ENCODE results near the gene CCNG2. TPM values are rescaled to one million over a fixed set of nuclear protein-coding genes. Genes with fewer than 3 reads are reported as not detected.

Gene CCNG2
- total RNA-seq, 1 experiment from 2014 or later, result 25.6 TPM

GRCh38 chr4:77145842-77146185, 11.2 kb upstream of the CCNG2 start:
- Mint-ChIP-seq H3K27ac (ENCODE audit: unreplicated experiment) (peak overlapping the region; percentile 64), H3K36me3 (ENCODE audit: insufficient read depth, unreplicated experiment) (no peaks in the 10 kb centered on the region), H3K4me1 (ENCODE audit: low read depth, unreplicated experiment) (peaks cover 15% of the 10 kb centered on the region), H3K27me3 (ENCODE audit: insufficient read depth, unreplicated experiment) (no peaks in the 10 kb centered on the region), H3K9me3 (ENCODE audit: unreplicated experiment) (no peaks in the 10 kb centered on the region), H3K4me3 (ENCODE audit: unreplicated experiment) (peak overlapping the region; percentile 62)
- intact Hi-C loops (cut with micrococcal nuclease; ENCODE audit: unreplicated experiment), result loop anchor here (1.0 to 2.0 kb wide), 2 partner anchors 10 to 57 kb away; no protein-coding TSS in a partner anchor
- H3K36me3 ChIP-seq (ENCODE audit: control insufficient read depth, insufficient read depth, low read length), result no peaks in the 10 kb centered on the region
- H3K9me3 ChIP-seq, result no peaks in the 10 kb centered on the region
- CTCF ChIA-PET, result interaction anchor here (0.8 to 1.5 kb wide), 3 partner anchors 12 to 99 kb away, joined by 3 to 8 read pairs (median 3); no protein-coding TSS in a partner anchor
- H3K27me3 ChIP-seq (replicated peaks; ENCODE audit: control insufficient read depth, insufficient read depth, low read length), result no peaks in the 10 kb centered on the region
- peaks cover 32% of the 10 kb centered on the region for H3K4me1 ChIP-seq
- H3K4me3 ChIP-seq (ENCODE audit: low read depth, low read length), result no peak overlapping the region
- POLR2A ChIA-PET, result interaction anchor here (1.2 kb wide), 1 partner anchor 10 kb away, joined by 8 read pairs; the partner anchor contains the start of gene CCNG2
- no TSS peak for BruUV-seq (replicated peaks)
- no peak for DNase-seq
- no peak for TF ChIP-seq CTCF (IDR thresholded peaks at IDR 0.05; ENCODE audit: insufficient read depth in 1 of 2, low read depth in 1 of 2, low read length in 1 of 2, severe bottlenecking in 1 of 2, unreplicated experiment in 1 of 2)

DNA sequence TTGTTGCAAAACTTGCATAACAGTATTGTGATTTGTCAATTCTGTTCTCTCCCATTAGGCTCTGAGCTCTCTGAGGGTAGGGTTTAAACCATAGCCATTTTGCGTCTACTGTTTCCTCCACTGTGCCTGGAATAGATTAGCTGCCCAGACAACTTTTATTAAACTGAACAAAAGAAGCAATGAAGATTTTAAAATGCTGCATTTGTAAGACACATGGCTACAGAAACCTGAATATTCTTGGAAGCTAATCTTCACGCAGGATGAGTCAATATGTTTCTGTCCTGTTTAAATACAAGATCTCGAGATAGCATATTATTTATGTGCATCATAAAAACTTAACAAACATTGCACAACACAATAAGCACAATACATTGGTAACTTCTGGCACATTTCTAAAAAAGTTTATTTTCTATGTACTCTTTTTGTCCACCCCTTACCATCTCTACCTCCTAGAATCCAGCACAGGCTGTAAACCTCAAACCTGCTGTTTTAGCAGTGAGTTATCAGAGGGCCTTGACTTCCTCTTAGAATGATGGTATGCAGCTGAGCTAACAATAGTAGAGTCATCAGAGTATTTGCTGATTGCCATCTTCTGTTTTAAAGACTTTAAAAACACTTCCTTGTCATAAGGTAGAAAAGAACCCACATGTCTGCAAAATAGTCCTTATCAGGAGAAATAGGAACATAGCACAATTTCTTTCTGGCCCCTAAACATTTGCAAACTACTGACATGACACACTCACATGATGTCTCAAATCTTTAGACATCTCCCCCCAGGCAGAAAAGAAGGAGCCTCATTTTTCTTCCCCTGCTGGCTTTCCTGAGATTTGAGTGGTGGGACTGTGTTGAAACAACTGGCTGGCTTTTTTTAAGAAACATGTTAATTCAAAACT, 10.6 kb upstream of the CCNG2 start:
- peak overlapping the region; percentile 64 for H3K27ac Mint-ChIP-seq (ENCODE audit: unreplicated experiment)
- Histone ChIP-seq H3K4me3 (ENCODE audit: low read depth, low read length) (no peak overlapping the region), H3K27me3 (replicated peaks; ENCODE audit: control insufficient read depth, insufficient read depth, low read length) (no peaks in the 10 kb centered on the region), H3K4me1 (peaks cover 32% of the 10 kb centered on the region), H3K9me3 (no peaks in the 10 kb centered on the region), H3K36me3 (ENCODE audit: control insufficient read depth, insufficient read depth, low read length) (no peaks in the 10 kb centered on the region)
- H3K4me1 Mint-ChIP-seq (ENCODE audit: low read depth, unreplicated experiment), result peaks cover 15% of the 10 kb centered on the region
- intact Hi-C loops (cut with micrococcal nuclease; ENCODE audit: unreplicated experiment), result loop anchor here (1.0 to 2.0 kb wide), 2 partner anchors 10 to 56 kb away; no protein-coding TSS in a partner anchor
- BruUV-seq (replicated peaks), result no TSS peak
- no peaks in the 10 kb centered on the region for H3K9me3 Mint-ChIP-seq (ENCODE audit: unreplicated experiment)
- TF ChIP-seq CTCF (IDR thresholded peaks at IDR 0.05; ENCODE audit: insufficient read depth in 1 of 2, low read depth in 1 of 2, low read length in 1 of 2, severe bottlenecking in 1 of 2, unreplicated experiment in 1 of 2), result no peak
- CTCF ChIA-PET, result interaction anchor here (0.7 to 1.5 kb wide), 4 partner anchors 10 to 99 kb away, joined by 3 to 8 read pairs (median 3); partner anchors contain the start of gene CCNG2
- no peaks in the 10 kb centered on the region for H3K36me3 Mint-ChIP-seq (ENCODE audit: insufficient read depth, unreplicated experiment)
- POLR2A ChIA-PET, result interaction anchor here (0.6 to 1.2 kb wide), 2 partner anchors 10 to 74 kb away, joined by 6 to 8 read pairs; partner anchors contain the start of gene CCNG2
- DNase-seq, result peak in 1 of 2 experiments; percentile 42
- H3K4me3 Mint-ChIP-seq (ENCODE audit: unreplicated experiment), result peak overlapping the region; percentile 62
- no peaks in the 10 kb centered on the region for H3K27me3 Mint-ChIP-seq (ENCODE audit: insufficient read depth, unreplicated experiment)

DNA sequence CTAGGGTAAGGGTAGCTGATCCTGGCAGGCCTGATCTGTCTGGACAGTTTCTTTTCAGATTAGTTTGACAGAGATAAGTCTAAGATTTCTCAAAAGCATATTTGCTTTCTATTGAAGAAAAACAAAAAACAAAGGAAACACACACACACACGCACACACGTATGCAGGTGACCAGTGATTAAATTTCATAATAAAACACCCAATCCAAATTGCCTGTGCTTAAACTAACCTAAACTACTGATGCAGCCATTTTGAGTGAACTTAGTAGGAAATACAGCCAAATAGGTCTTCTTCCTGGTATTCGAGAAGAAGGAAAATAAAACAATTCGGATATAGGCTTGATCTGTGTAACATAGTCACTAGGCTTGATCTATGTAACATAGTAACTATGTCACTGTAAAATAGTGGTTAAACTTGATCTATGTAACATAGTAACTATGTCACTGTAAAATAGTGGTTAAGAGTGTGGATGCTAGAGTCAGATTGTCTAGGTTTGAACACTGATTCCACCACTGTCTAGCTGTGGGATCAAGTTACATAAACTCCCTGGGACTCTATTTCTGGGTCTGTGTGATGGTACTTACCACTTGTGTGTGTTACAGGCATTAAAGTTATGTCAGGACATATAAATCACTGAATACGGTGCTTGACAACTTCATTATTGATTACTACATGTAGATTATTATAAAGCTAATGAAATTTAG, 9.8 kb upstream of the CCNG2 start:
- H3K27me3 Mint-ChIP-seq (ENCODE audit: insufficient read depth, unreplicated experiment), result no peaks in the 10 kb centered on the region
- no TSS peak for BruUV-seq (replicated peaks)
- ChIA-PET POLR2A (no interaction called here), CTCF (interaction anchor here (1.5 kb wide), 1 partner anchor 52 kb away, joined by 8 read pairs; no protein-coding TSS in a partner anchor)
- no peaks in the 10 kb centered on the region for H3K36me3 Mint-ChIP-seq (ENCODE audit: insufficient read depth, unreplicated experiment)
- Histone ChIP-seq H3K27me3 (replicated peaks; ENCODE audit: control insufficient read depth, insufficient read depth, low read length) (no peaks in the 10 kb centered on the region), H3K36me3 (ENCODE audit: control insufficient read depth, insufficient read depth, low read length) (no peaks in the 10 kb centered on the region), H3K4me3 (ENCODE audit: low read depth, low read length) (no peak overlapping the region), H3K4me1 (peaks cover 29% of the 10 kb centered on the region), H3K9me3 (no peaks in the 10 kb centered on the region)
- H3K27ac Mint-ChIP-seq (ENCODE audit: unreplicated experiment), result peak overlapping the region; percentile 64
- no peak for TF ChIP-seq CTCF (IDR thresholded peaks at IDR 0.05; ENCODE audit: insufficient read depth in 1 of 2, low read depth in 1 of 2, low read length in 1 of 2, severe bottlenecking in 1 of 2, unreplicated experiment in 1 of 2)
- H3K4me1 Mint-ChIP-seq (ENCODE audit: low read depth, unreplicated experiment), result peaks cover 15% of the 10 kb centered on the region
- H3K4me3 Mint-ChIP-seq (ENCODE audit: unreplicated experiment), result peak overlapping the region; percentile 62
- intact Hi-C loops (cut with micrococcal nuclease; ENCODE audit: unreplicated experiment), result loop anchor here (2.0 kb wide), 1 partner anchor 56 kb away; no protein-coding TSS in a partner anchor
- no peak for DNase-seq
- H3K9me3 Mint-ChIP-seq (ENCODE audit: unreplicated experiment), result no peaks in the 10 kb centered on the region
